Kidney capillary endothelial cell (primary cell): ENCODE data around the gene TSPY8.
"Not testable (repeated sequence)": the region's sequence is repeated elsewhere in the genome, so short reads cannot be mapped to it uniquely, and the experiment has no call there.

Source experiments
- DNase-seq: peaks from one replicate; pipeline ENCODE4 v3.0.0-alpha.2; 2018; ENCODE audit warnings: low spot score

The TSPY8 gene

GRCh38 chrY:9357497-9357896 is at the start of gene TSPY8:
TSPY8 (plus strand) TSS chrY:9357797; CDS start chrY:9357843, 46 bp downstream.
- DNase-seq, result not testable (repeated sequence)

- DNase-seq, result no peak
These were observed 36.6 kb upstream of the TSPY8 start for GRCh38 chrY:9320996-9321395.

GRCh38 chrY:9337164-9337563 is 20.4 kb upstream of the TSPY8 start, which contains the start of gene TSPY4:
TSPY4 (plus strand) TSS chrY:9337464; CDS start chrY:9337510, 46 bp downstream.
- DNase-seq, result not testable (repeated sequence)

- DNase-seq, result not testable (repeated sequence)
These were observed 38.9 kb downstream of the TSPY8 start for GRCh38 chrY:9396527-9396926.

GRCh38 chrY:9398121-9398520 is 40.5 kb downstream of the TSPY8 start, which contains the start of gene TSPY3:
TSPY3 (plus strand) TSS chrY:9398421; CDS start chrY:9398467, 46 bp downstream.
- not testable (repeated sequence) for DNase-seq
